H1 (cell line): ENCODE results near the gene FOXJ2. TPM values are rescaled to one million over a fixed set of nuclear protein-coding genes. Genes with fewer than 3 reads are reported as not detected.

Experiments used
- CHD1 ChIP-seq: IDR thresholded peaks from 2 replicates; pipeline ENCODE4 v1.6.1; 2012; ENCODE audit warnings: low read depth, low read length, improper control_type of control experiment
- CTBP2 ChIP-seq: IDR thresholded peaks from 2 replicates; pipeline ENCODE4 v1.7.0; 2011; ENCODE audit warnings: borderline replicate concordance, mild to moderate bottlenecking, moderate library complexity, mixed read lengths, low read length; ENCODE audit not compliant: insufficient read depth, insufficient read length
- polyA plus RNA-seq, 7 experiments: library from polyadenylated mRNA; depleted of rRNA in 3 of 7; stranded (reverse) in 5 of 7; unstranded in 2 of 7; fragments of >200 nt in 5 of 7; fragments of 200-250 nt in 2 of 7; gene quantifications; 1 replicate in 5 of 7; 2 replicates in 1 of 7; 4 replicates in 1 of 7; pipeline versions ENCODE4 v1.2.1 to v1.2.3, GENCODE V29; 2011 to 2013; ENCODE audit warnings: missing spikeins in 2 of 7, mixed read lengths in 2 of 7
- total RNA-seq: library from RNA; stranded (reverse); fragmentation: NEBNext Ultra II Directional; extraction: Animal tissue kit (Norgen Biotek cat#: 25700); gene quantifications from 2 replicates; pipeline ENCODE4 v1.2.1, GENCODE V29; 2021
- TF ChIP-seq, protein P1 (sequence below): IDR thresholded peaks from 2 replicates; pipeline ENCODE4 v1.6.1; 2011; ENCODE audit warnings: low read depth, mild to moderate bottlenecking, low read length; ENCODE audit not compliant: insufficient read depth

Gene FOXJ2
- total and polyA plus RNA-seq, 2 of the 8 experiments (the other 6 are each of a cell fraction or from before 2014, with no cell fraction given), result 4.2 to 9.3 TPM

DNA sequence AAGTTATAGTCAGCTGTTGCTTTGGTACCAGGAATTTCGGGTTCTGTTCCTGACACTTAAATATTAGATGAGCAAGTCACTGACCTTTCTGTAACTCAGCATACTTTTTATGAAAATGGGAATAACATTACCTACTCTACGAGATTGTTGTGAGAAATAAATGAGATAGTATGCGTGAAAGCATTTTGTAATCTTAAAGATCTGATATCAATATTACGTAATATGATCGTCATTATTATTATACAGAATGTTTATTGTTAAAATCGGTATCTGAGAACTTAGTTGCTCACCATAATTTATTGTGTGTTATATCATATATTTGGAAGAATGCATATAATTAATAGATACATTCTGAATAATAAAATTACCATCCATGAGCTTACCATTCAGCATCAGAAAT is 43.4 kb downstream of the FOXJ2 start (continued):
- TF ChIP-seq CHD1 (no peak), CTBP2 (no peak)
- TF ChIP-seq, protein P1, sequence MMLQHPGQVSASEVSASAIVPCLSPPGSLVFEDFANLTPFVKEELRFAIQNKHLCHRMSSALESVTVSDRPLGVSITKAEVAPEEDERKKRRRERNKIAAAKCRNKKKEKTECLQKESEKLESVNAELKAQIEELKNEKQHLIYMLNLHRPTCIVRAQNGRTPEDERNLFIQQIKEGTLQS, result no peak
